ENCODE results near the gene ZDHHC16.

- TF ChIP-seq, protein P1, sequence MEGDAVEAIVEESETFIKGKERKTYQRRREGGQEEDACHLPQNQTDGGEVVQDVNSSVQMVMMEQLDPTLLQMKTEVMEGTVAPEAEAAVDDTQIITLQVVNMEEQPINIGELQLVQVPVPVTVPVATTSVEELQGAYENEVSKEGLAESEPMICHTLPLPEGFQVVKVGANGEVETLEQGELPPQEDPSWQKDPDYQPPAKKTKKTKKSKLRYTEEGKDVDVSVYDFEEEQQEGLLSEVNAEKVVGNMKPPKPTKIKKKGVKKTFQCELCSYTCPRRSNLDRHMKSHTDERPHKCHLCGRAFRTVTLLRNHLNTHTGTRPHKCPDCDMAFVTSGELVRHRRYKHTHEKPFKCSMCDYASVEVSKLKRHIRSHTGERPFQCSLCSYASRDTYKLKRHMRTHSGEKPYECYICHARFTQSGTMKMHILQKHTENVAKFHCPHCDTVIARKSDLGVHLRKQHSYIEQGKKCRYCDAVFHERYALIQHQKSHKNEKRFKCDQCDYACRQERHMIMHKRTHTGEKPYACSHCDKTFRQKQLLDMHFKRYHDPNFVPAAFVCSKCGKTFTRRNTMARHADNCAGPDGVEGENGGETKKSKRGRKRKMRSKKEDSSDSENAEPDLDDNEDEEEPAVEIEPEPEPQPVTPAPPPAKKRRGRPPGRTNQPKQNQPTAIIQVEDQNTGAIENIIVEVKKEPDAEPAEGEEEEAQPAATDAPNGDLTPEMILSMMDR (IDR thresholded peaks at IDR 0.05), result no peak
- no peak for TF ChIP-seq POLR2A (IDR thresholded peaks at IDR 0.05)
Measured at GRCh38 chr10:97442277-97442676, 3.7 kb upstream of the ZDHHC16 start.

Data from uterus (tissue), 2 donors.